ENCODE measurements around the gene LINC01488.

The LINC01488 gene

GRCh38 chr11:69439127-69439526 is 42.3 kb upstream of the LINC01488 start:
- TF ChIP-seq EZH2phosphoT487 (IDR thresholded peaks at IDR 0.05; ENCODE audit: borderline replicate concordance, low read length): no peak
- no peak for TF ChIP-seq CTCF (IDR thresholded peaks at IDR 0.05; ENCODE audit: low read depth, low read length, poor library complexity, severe bottlenecking)
- no peaks in the 10 kb centered on the region for H3K36me3 ChIP-seq (ENCODE audit: control insufficient read depth, low read length)
- H4K20me1 ChIP-seq (ENCODE audit: control insufficient read depth, insufficient read depth, low read depth, low read length): no peaks in the 10 kb centered on the region
- H3K9me2 ChIP-seq (replicated peaks; ENCODE audit: control insufficient read depth, low read length): no peaks in the 10 kb centered on the region
- no peak overlapping the region for H3K4me3 ChIP-seq (ENCODE audit: low read length)
- H3K4me2 ChIP-seq (ENCODE audit: low read length): no peak overlapping the region
- H3K27me3 ChIP-seq (ENCODE audit: control insufficient read depth, low read length): peaks cover 8% of the 10 kb centered on the region
- H3K9me3 ChIP-seq (ENCODE audit: control insufficient read depth, insufficient read depth, low read length): no peaks in the 10 kb centered on the region
- no peak overlapping the region for H3K27ac ChIP-seq (ENCODE audit: low read depth, low read length)
- H3F3A ChIP-seq (ENCODE audit: control insufficient read depth, insufficient read depth): no peaks in the 10 kb centered on the region
- no peaks in the 10 kb centered on the region for H3K79me2 ChIP-seq (ENCODE audit: control insufficient read depth, low read length)
- H3K4me1 ChIP-seq (ENCODE audit: control insufficient read depth, low read length): 0 out of 2 replicates have a peak, but pooled peaks cover 3% of the 10 kb centered on the region

- H3K4me2 ChIP-seq (ENCODE audit: low read length): no peak overlapping the region
- H4K20me1 ChIP-seq (ENCODE audit: control insufficient read depth, insufficient read depth, low read depth, low read length): no peaks in the 10 kb centered on the region
- no peak overlapping the region for H3K4me3 ChIP-seq (ENCODE audit: low read length)
- no peak overlapping the region for H3K27ac ChIP-seq (ENCODE audit: low read depth, low read length)
- no peaks in the 10 kb centered on the region for H3K36me3 ChIP-seq (ENCODE audit: control insufficient read depth, low read length)
- no peaks in the 10 kb centered on the region for H3K9me2 ChIP-seq (replicated peaks; ENCODE audit: control insufficient read depth, low read length)
- no peaks in the 10 kb centered on the region for H3K79me2 ChIP-seq (ENCODE audit: control insufficient read depth, low read length)
- H3K27me3 ChIP-seq (ENCODE audit: control insufficient read depth, low read length): peaks cover 8% of the 10 kb centered on the region
- H3K4me1 ChIP-seq (ENCODE audit: control insufficient read depth, low read length): 0 out of 2 replicates have a peak, but pooled peaks cover 3% of the 10 kb centered on the region
- H3K9me3 ChIP-seq (ENCODE audit: control insufficient read depth, insufficient read depth, low read length): no peaks in the 10 kb centered on the region
- TF ChIP-seq CTCF (IDR thresholded peaks at IDR 0.05; ENCODE audit: low read depth, low read length, poor library complexity, severe bottlenecking) (no peak), EZH2phosphoT487 (IDR thresholded peaks at IDR 0.05; ENCODE audit: borderline replicate concordance, low read length) (no peak)
- H3F3A ChIP-seq (ENCODE audit: control insufficient read depth, insufficient read depth): no peaks in the 10 kb centered on the region
Measured at GRCh38 chr11:69439651-69440464, 41.6 kb upstream of the LINC01488 start.

- no peaks in the 10 kb centered on the region for H3K9me3 ChIP-seq (ENCODE audit: control insufficient read depth, insufficient read depth, low read length)
- H3K27me3 ChIP-seq (ENCODE audit: control insufficient read depth, low read length): peaks cover 8% of the 10 kb centered on the region
- no peaks in the 10 kb centered on the region for H4K20me1 ChIP-seq (ENCODE audit: control insufficient read depth, insufficient read depth, low read depth, low read length)
- H3K4me2 ChIP-seq (ENCODE audit: low read length): no peak overlapping the region
- TF ChIP-seq CTCF (IDR thresholded peaks at IDR 0.05; ENCODE audit: low read depth, low read length, poor library complexity, severe bottlenecking) (no peak), EZH2phosphoT487 (IDR thresholded peaks at IDR 0.05; ENCODE audit: borderline replicate concordance, low read length) (no peak)
- H3K9me2 ChIP-seq (replicated peaks; ENCODE audit: control insufficient read depth, low read length): no peaks in the 10 kb centered on the region
- 0 out of 2 replicates have a peak, but pooled peaks cover 3% of the 10 kb centered on the region for H3K4me1 ChIP-seq (ENCODE audit: control insufficient read depth, low read length)
- H3F3A ChIP-seq (ENCODE audit: control insufficient read depth, insufficient read depth): no peaks in the 10 kb centered on the region
- no peaks in the 10 kb centered on the region for H3K79me2 ChIP-seq (ENCODE audit: control insufficient read depth, low read length)
- no peaks in the 10 kb centered on the region for H3K36me3 ChIP-seq (ENCODE audit: control insufficient read depth, low read length)
- no peak overlapping the region for H3K27ac ChIP-seq (ENCODE audit: low read depth, low read length)
- no peak overlapping the region for H3K4me3 ChIP-seq (ENCODE audit: low read length)
Measured at GRCh38 chr11:69440876-69441275, 40.6 kb upstream of the LINC01488 start.

Measured in DOHH2 (cell line).